Amygdala (tissue), 56 donors: ENCODE measurements around the gene KCNA4.
A peak's percentile ranks its signal among the peaks of the same experiment; 100 is the strongest.
"Not testable (repeated sequence)": the region's sequence is repeated elsewhere in the genome, so short reads cannot be mapped to it uniquely, and the experiment has no call there.

Source experiments
- DNase-seq, 56 donors: peaks; one replicate each; lab custom pipeline; 2025; lab: John Stamatoyannopoulos, UW

Gene KCNA4

GRCh38 chr11:30016588-30017363 is at the start of gene KCNA4:
TSS of gene KCNA4 (minus strand) at chr11:30017030. CDS start at chr11:30012678, 4,352 bp downstream.
- DNase-seq: peak in 13 of 56 donors; percentile 9 to 44 (median 25)

GRCh38 chr11:30062103-30062502 is 45.3 kb upstream of the KCNA4 start:
- no peak for DNase-seq

GRCh38 chr11:30059172-30059815 is 42.5 kb upstream of the KCNA4 start:
- no peak for DNase-seq

GRCh38 chr11:30049214-30049613 is 32.4 kb upstream of the KCNA4 start:
- DNase-seq: no peak

- DNase-seq: no peak
Measured at GRCh38 chr11:30046578-30046945, 29.7 kb upstream of the KCNA4 start.

GRCh38 chr11:30045921-30046577 is 29.2 kb upstream of the KCNA4 start:
- DNase-seq: no peak

- DNase-seq: no peak
Measured at GRCh38 chr11:30045144-30045543, 28.3 kb upstream of the KCNA4 start.

GRCh38 chr11:30041171-30041570 is 24.3 kb upstream of the KCNA4 start:
- DNase-seq: no peak

GRCh38 chr11:30034746-30035145 is 17.9 kb upstream of the KCNA4 start:
- not testable (repeated sequence) for DNase-seq

- not testable (repeated sequence) for DNase-seq
Measured at GRCh38 chr11:30034166-30034565, 17.3 kb upstream of the KCNA4 start.

GRCh38 chr11:30025396-30026139 is 8.7 kb upstream of the KCNA4 start:
- DNase-seq: no peak

GRCh38 chr11:30023074-30023473 is 6.2 kb upstream of the KCNA4 start:
- DNase-seq: no peak

GRCh38 chr11:30019481-30019880 is 2.7 kb upstream of the KCNA4 start:
- no peak for DNase-seq

- peak in 1 of 56 donors; percentile 2 for DNase-seq
Measured at GRCh38 chr11:30018495-30018894, 1.7 kb upstream of the KCNA4 start.

- DNase-seq: peak in 1 of 56 donors; percentile 26
Measured at GRCh38 chr11:30017445-30017895, 640 bp upstream of the KCNA4 start.

- DNase-seq: peak in 3 of 56 donors; percentile 9 to 13 (median 10)
Measured at GRCh38 chr11:30015725-30016412, 961 bp downstream of the KCNA4 start.

- no peak for DNase-seq
Measured at GRCh38 chr11:30012346-30012745, 4.5 kb downstream of the KCNA4 start.

- DNase-seq: no peak
Measured at GRCh38 chr11:30009060-30009459, 7.8 kb downstream of the KCNA4 start.

- DNase-seq: no peak
Measured at GRCh38 chr11:30006876-30007275, 10.0 kb downstream of the KCNA4 start.

GRCh38 chr11:30002157-30002785 is 14.6 kb downstream of the KCNA4 start:
- no peak for DNase-seq
